Stomach (tissue), 4 donors: ENCODE data around the gene ACKR4.

Experiments
- POLR2A ChIP-seq, 4 donors: fragments of 450-650 bp; IDR thresholded peaks; one replicate each; pipeline ENCODE4 v1.6.1; 2016; ENCODE audit warnings: antibody characterized with exemption in 4 of 4, control low read depth in 2 of 4, mild to moderate bottlenecking in 1 of 4, moderate library complexity in 1 of 4
- POLR2AphosphoS5 ChIP-seq, 3 donors: sonication (generic); formaldehyde crosslinking; IDR thresholded peaks; one replicate each; pipeline ENCODE4 v1.6.1; 2016; ENCODE audit warnings: antibody characterized with exemption in 3 of 3

DNA sequence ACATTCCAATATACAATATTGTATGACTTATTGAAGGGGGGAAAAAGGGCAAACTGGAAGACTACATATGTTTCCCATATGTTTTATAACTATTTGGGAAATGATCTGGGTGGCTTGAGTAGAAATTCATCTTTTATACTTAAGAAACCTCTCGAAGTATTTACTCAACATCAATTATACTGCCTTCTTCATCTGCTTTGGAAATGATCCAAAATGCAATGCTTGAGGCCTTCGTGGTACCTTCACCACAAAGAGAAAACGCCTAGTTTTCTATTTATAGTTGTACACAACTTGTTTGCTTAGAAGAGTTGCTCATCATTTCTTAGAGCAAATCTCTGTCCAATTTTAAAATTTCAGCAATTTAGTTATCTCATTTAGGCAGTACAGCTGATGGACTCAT, 18.8 kb downstream of the ACKR4 start:
- no peak for TF ChIP-seq POLR2A (IDR thresholded peaks at IDR 0.05)
- no peak for TF ChIP-seq POLR2AphosphoS5 (IDR thresholded peaks at IDR 0.05)
